Right lobe of liver (tissue), 4 donors: Measurements from ENCODE around the gene KIT.

Source experiments
- POLR2A ChIP-seq: fragments of 450-650 bp; IDR thresholded peaks from one replicate; pipeline ENCODE4 v1.6.1; 2017; ENCODE audit warnings: antibody characterized with exemption, mild to moderate bottlenecking
- TF ChIP-seq, protein P1 (sequence below), 4 donors: fragments of 200-600 bp in 3 of 4; fragments of 450-650 bp in 1 of 4; IDR thresholded peaks; one replicate each; pipeline versions ENCODE4 v1.5.1 to v1.8.0; 2016 to 2022; ENCODE audit warnings: antibody characterized with exemption in 4 of 4, mild to moderate bottlenecking in 2 of 4
- donor health status: DM: no; HTN: no; CAD: no.
- donor health status: DM: no; HTN: no; CAD: no.
- donor health status: DM: no; HTN: yes; CAD: no.

DNA sequence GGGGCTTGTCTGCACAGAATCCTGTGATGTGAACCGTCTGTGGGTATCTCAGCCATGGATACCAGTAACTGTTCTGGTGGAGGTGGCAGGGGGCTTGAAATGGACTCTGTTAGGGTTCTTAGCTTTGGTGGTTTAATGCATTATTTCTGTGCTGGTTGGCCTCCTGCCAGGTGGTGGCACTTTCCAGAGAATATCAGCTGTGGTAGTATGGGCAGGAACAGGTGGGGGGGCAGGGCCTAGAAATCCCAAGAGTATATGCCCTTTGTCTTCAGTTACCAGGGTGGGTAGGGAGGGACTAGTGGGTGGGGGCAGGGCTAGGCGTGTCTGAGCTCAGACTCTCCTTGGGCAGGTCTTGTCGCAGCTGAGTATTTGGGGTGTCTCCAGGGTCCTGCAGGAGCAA, 106.7 kb downstream of the KIT start:
- TF ChIP-seq, protein P1, sequence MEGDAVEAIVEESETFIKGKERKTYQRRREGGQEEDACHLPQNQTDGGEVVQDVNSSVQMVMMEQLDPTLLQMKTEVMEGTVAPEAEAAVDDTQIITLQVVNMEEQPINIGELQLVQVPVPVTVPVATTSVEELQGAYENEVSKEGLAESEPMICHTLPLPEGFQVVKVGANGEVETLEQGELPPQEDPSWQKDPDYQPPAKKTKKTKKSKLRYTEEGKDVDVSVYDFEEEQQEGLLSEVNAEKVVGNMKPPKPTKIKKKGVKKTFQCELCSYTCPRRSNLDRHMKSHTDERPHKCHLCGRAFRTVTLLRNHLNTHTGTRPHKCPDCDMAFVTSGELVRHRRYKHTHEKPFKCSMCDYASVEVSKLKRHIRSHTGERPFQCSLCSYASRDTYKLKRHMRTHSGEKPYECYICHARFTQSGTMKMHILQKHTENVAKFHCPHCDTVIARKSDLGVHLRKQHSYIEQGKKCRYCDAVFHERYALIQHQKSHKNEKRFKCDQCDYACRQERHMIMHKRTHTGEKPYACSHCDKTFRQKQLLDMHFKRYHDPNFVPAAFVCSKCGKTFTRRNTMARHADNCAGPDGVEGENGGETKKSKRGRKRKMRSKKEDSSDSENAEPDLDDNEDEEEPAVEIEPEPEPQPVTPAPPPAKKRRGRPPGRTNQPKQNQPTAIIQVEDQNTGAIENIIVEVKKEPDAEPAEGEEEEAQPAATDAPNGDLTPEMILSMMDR (IDR thresholded peaks at IDR 0.05): no peak
- no peak for TF ChIP-seq POLR2A
